ENCODE measurements around the gene IGLL5. TPM values are rescaled to one million over a fixed set of nuclear protein-coding genes. Genes with fewer than 3 reads are reported as not detected.

The IGLL5 gene
- 10 to 100 TPM in 1 of 4 donors, 1 to 10 TPM in 2, not detected in 1; 1.1 to 35.5 (median 6.0) TPM for total RNA-seq

DNA sequence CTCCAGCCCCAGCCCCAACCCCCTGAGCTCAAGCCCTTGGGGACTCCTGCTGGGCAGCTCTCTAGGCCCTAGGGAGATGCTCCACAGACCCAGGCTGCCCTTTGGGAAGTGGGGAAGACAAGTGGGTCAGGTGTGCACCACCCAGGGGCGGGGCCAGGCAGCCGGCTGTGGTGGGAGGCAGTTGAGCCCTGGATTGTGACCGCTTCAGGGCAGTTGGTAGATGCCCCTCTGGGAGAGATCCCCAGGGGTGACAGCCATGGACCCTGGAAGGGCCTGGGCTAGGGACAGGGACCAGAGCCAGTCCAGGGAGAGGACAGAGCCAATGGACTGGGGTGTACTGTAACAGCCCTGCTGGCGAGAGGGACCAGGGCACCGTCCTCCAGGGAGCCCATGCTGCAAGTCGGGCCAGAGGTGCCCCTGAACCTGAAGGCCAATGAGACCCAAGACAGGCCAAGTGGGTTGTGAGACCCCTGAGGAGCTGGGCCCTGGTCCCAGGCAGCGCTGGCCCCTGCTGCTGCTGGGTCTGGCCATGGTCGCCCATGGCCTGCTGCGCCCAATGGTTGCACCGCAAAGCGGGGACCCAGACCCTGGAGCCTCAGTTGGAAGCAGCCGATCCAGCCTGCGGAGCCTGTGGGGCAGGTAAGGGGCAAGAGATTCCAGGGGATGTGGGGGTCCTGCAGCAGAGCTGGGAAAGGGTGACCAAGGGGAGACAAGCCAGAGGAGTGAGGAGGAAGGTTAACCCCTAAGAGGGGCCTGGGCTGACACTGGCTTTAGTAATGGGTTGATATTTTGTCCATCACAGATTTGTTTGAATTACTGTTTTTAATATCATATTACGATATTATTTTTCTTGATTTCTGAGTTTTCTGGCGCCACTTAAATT is at the start of gene IGLL5:
IGLL5 (plus strand) TSS at position 196 of the 883 bp plus-strand sequence; CDS start at position 434, 238 bp downstream.
- H3K4me3 ChIP-seq: peak within 1 kb of the TSS in 1 of 4 donors; percentile 29
- no peak for DNase-seq

DNA sequence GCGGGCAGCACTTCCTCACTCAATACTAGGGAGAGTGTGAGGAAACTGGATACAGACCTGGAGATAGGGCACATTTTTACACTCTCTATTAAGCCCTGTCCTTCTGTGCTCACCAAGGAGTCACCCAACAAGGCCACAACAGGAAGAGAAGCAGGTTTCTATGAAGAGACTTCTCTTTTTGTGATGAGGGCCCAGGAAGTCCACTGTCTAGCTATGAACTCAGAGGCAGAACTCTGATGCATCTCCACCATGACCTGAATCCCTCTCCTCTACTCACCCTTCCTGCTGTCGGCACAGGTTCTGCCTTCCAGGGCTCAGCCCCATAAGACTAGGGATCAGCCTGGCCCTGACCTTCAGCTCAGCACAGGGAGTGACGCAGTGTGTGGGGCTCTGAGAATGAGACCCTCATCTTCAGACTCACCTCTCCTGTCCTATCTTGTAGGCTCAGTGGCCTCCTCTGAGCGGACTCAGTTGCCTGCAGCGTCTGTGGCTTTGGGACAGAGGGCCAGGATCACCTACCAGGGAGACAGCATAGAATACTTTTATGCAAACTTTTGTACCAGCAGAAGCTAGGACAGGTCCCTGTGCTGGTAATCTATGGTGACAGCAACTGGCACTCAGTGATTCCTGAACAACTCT is 49.3 kb upstream of the IGLL5 start:
- no peak overlapping the region for H3K4me3 ChIP-seq
- H3K27ac ChIP-seq: no peak overlapping the region
- no peaks in the 10 kb centered on the region for H3K36me3 ChIP-seq
- H3K27me3 ChIP-seq: no peaks in the 10 kb centered on the region
- H3K4me1 ChIP-seq: no peaks in the 10 kb centered on the region
- no peaks in the 10 kb centered on the region for H3K9me3 ChIP-seq
- TF ChIP-seq, protein P1, sequence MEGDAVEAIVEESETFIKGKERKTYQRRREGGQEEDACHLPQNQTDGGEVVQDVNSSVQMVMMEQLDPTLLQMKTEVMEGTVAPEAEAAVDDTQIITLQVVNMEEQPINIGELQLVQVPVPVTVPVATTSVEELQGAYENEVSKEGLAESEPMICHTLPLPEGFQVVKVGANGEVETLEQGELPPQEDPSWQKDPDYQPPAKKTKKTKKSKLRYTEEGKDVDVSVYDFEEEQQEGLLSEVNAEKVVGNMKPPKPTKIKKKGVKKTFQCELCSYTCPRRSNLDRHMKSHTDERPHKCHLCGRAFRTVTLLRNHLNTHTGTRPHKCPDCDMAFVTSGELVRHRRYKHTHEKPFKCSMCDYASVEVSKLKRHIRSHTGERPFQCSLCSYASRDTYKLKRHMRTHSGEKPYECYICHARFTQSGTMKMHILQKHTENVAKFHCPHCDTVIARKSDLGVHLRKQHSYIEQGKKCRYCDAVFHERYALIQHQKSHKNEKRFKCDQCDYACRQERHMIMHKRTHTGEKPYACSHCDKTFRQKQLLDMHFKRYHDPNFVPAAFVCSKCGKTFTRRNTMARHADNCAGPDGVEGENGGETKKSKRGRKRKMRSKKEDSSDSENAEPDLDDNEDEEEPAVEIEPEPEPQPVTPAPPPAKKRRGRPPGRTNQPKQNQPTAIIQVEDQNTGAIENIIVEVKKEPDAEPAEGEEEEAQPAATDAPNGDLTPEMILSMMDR (IDR thresholded peaks at IDR 0.05): no peak
- no peak for TF ChIP-seq POLR2A (IDR thresholded peaks at IDR 0.05)
- no peak for DNase-seq

More for the DNA sequence above, at the start of gene IGLL5:
- Histone ChIP-seq H3K27ac (peak within 1 kb of the TSS in 1 of 4 donors; percentile 32), H3K9me3 (no peaks in the 10 kb centered on the region), H3K4me1 (peaks cover 0 to 11% (median 0%) of the 10 kb centered on the region in 4 donors), H3K27me3 (no peaks in the 10 kb centered on the region), H3K36me3 (no peaks in the 10 kb centered on the region)
- no peak for TF ChIP-seq POLR2A (IDR thresholded peaks at IDR 0.05)
- TF ChIP-seq, protein P1 (IDR thresholded peaks at IDR 0.05): no peak

DNA sequence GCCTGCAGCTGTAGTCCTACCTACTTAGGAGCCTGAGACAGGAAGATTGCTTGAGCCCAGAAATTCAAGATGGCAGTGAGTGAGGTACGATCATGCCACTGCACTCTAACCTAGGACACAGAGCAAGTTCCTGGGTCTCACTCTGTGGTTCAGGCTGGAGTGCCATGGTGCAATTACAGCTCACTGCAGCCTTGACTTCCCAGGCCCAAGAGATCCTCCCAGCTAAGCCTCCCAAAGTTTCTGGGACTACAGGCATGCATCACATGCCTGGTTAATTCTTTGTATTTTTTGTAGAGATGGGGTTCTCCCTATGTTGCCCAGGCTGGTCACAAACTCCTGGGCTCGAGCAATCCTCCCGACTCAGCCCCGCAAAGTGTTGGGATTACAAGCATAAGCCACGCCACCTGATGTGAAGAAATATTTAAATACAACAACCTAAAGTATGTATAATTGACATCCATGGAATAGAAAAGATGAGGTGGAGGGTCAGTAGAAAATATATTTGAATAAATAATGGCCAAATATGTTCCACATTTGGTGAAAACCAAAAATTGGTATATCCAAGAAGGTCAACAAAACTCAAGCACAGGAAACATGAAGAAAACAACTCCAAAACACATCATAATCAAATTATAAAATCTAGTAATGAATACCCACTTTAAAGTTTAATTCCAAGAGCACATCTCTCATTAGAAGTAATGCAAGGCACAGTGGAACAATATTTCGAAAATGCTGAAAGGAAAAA is 47.9 kb upstream of the IGLL5 start:
- no peaks in the 10 kb centered on the region for H3K4me1 ChIP-seq
- H3K36me3 ChIP-seq: no peaks in the 10 kb centered on the region
- DNase-seq: no peak
- TF ChIP-seq, protein P1 (IDR thresholded peaks at IDR 0.05): no peak
- TF ChIP-seq POLR2A (IDR thresholded peaks at IDR 0.05): no peak
- H3K9me3 ChIP-seq: no peaks in the 10 kb centered on the region
- no peak overlapping the region for H3K27ac ChIP-seq
- H3K27me3 ChIP-seq: no peaks in the 10 kb centered on the region
- H3K4me3 ChIP-seq: no peak overlapping the region

DNA sequence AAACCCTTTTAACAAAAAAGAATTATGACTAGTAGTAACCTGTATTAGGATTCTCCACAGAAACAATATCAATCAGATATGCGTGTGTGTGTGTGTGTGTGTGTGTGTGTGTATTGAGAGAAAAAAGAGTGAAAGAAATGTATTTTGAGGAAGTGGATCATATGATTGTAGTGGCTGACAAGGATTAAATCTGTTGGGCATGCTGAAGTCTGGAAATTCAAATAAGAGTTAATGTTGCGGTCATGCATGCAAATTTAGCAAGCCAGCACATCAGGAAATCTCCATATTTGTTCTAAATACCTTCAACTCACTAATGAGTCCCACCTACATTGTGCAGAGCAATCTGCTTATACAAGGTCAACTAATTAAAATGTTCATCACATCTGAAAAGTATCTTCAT is 46.8 kb upstream of the IGLL5 start:
- no peak overlapping the region for H3K27ac ChIP-seq
- no peak overlapping the region for H3K4me3 ChIP-seq
- no peaks in the 10 kb centered on the region for H3K4me1 ChIP-seq
- no peaks in the 10 kb centered on the region for H3K36me3 ChIP-seq
- H3K9me3 ChIP-seq: no peaks in the 10 kb centered on the region
- TF ChIP-seq, protein P1 (IDR thresholded peaks at IDR 0.05): no peak
- TF ChIP-seq POLR2A (IDR thresholded peaks at IDR 0.05): no peak
- DNase-seq: no peak
- no peaks in the 10 kb centered on the region for H3K27me3 ChIP-seq

DNA sequence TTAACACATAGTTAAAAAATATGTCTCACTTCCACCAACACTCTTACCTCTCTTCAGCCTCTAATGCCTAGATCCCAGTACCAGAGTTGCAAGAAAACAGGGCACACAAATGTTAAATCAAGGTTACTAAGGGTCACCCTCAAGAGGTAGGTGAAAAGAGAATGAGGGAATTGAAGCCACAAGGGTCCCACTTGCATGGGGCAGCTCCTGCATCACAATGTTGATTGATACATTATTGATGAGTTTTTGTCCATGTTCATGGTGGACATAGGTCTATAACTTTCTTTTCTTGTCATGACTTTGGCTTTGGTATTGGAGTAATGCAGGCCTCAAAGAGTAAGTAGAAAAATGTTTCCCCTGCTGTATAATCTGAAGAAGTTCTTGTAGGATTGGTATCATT is 46.0 kb upstream of the IGLL5 start:
- Histone ChIP-seq H3K4me1 (no peaks in the 10 kb centered on the region), H3K27ac (no peak overlapping the region), H3K27me3 (no peaks in the 10 kb centered on the region), H3K36me3 (no peaks in the 10 kb centered on the region), H3K4me3 (no peak overlapping the region), H3K9me3 (no peaks in the 10 kb centered on the region)
- no peak for DNase-seq
- TF ChIP-seq, protein P1 (IDR thresholded peaks at IDR 0.05): no peak
- no peak for TF ChIP-seq POLR2A (IDR thresholded peaks at IDR 0.05)

Data from Peyer's patch (tissue), 4 donors.